ENCODE results near the gene ATOH8. TPM values are rescaled to one million over a fixed set of nuclear protein-coding genes. Genes with fewer than 3 reads are reported as not detected.

ATOH8 gene
- total RNA-seq, 1 donor from 2014 or later = 13.7 TPM

- H3K36me3 Mint-ChIP-seq = no peaks in the 10 kb centered on the region
- TF ChIP-seq CTCF (conservative IDR thresholded peaks at IDR 0.05) = no peak
- H3K4me3 Mint-ChIP-seq = no peak overlapping the region
- no peak overlapping the region for H3K27ac Mint-ChIP-seq
- peaks cover 5% of the 10 kb centered on the region for H3K9me3 Mint-ChIP-seq
- H3K27me3 Mint-ChIP-seq = peaks cover 9% of the 10 kb centered on the region
- DNase-seq (ENCODE audit: extremely low spot score, unreplicated experiment) = peak; percentile 45
- peaks cover 11% of the 10 kb centered on the region for H3K4me1 Mint-ChIP-seq (ENCODE audit: unreplicated experiment)
Measured at GRCh38 chr2:85801871-85802270, 48.1 kb downstream of the ATOH8 start.

GRCh38 chr2:85802354-85803103 is 48.7 kb downstream of the ATOH8 start:
- no peak overlapping the region for H3K27ac Mint-ChIP-seq
- peaks cover 6% of the 10 kb centered on the region for H3K27me3 Mint-ChIP-seq
- peaks cover 4% of the 10 kb centered on the region for H3K4me1 Mint-ChIP-seq (ENCODE audit: unreplicated experiment)
- H3K36me3 Mint-ChIP-seq = no peaks in the 10 kb centered on the region
- DNase-seq (ENCODE audit: extremely low spot score, unreplicated experiment) = peak; percentile 43
- H3K4me3 Mint-ChIP-seq = no peak overlapping the region
- TF ChIP-seq CTCF (conservative IDR thresholded peaks at IDR 0.05) = no peak
- H3K9me3 Mint-ChIP-seq = peaks cover 5% of the 10 kb centered on the region

GRCh38 chr2:85803704-85804425 is 50.1 kb downstream of the ATOH8 start:
- no peak overlapping the region for H3K4me3 Mint-ChIP-seq
- peaks cover 3% of the 10 kb centered on the region for H3K4me1 Mint-ChIP-seq (ENCODE audit: unreplicated experiment)
- no peak overlapping the region for H3K27ac Mint-ChIP-seq
- peak; percentile 15 for DNase-seq (ENCODE audit: extremely low spot score, unreplicated experiment)
- H3K9me3 Mint-ChIP-seq = peaks cover 5% of the 10 kb centered on the region
- no peaks in the 10 kb centered on the region for H3K36me3 Mint-ChIP-seq
- no peak for TF ChIP-seq CTCF (conservative IDR thresholded peaks at IDR 0.05)
- H3K27me3 Mint-ChIP-seq = peaks cover 3% of the 10 kb centered on the region

GRCh38 chr2:85804583-85804982 is 50.8 kb downstream of the ATOH8 start:
- no peak overlapping the region for H3K4me3 Mint-ChIP-seq
- H3K36me3 Mint-ChIP-seq = no peaks in the 10 kb centered on the region
- peaks cover 9% of the 10 kb centered on the region for H3K4me1 Mint-ChIP-seq (ENCODE audit: unreplicated experiment)
- TF ChIP-seq CTCF (conservative IDR thresholded peaks at IDR 0.05) = peak; percentile 77
- peaks cover 5% of the 10 kb centered on the region for H3K9me3 Mint-ChIP-seq
- peaks cover 2% of the 10 kb centered on the region for H3K27me3 Mint-ChIP-seq
- peak; percentile 37 for DNase-seq (ENCODE audit: extremely low spot score, unreplicated experiment)
- no peak overlapping the region for H3K27ac Mint-ChIP-seq

GRCh38 chr2:85806358-85807118 is 52.7 kb downstream of the ATOH8 start:
- no peaks in the 10 kb centered on the region for H3K27me3 Mint-ChIP-seq
- no peak for TF ChIP-seq CTCF (conservative IDR thresholded peaks at IDR 0.05)
- DNase-seq (ENCODE audit: extremely low spot score, unreplicated experiment) = peak; percentile 32
- no peaks in the 10 kb centered on the region for H3K36me3 Mint-ChIP-seq
- no peak overlapping the region for H3K4me3 Mint-ChIP-seq
- H3K4me1 Mint-ChIP-seq (ENCODE audit: unreplicated experiment) = peaks cover 9% of the 10 kb centered on the region
- H3K9me3 Mint-ChIP-seq = peaks cover 5% of the 10 kb centered on the region
- no peak overlapping the region for H3K27ac Mint-ChIP-seq

All from type B pancreatic cell (in vitro differentiated cells).